Vagina (tissue), 2 donors: ENCODE results near the gene TRABD2B. TPM values are rescaled to one million over a fixed set of nuclear protein-coding genes. Genes with fewer than 3 reads are reported as not detected.

Experiments
- DNase-seq, 2 donors: peaks; one replicate each; pipeline ENCODE4 v3.0.0-alpha.2; 2017; ENCODE audit errors: extremely low spot score in 2 of 2
- H3K27ac ChIP-seq: fragments of 200-600 bp; sonication (generic); one replicate; pipeline ENCODE4 v1.5.1; 2019
- H3K27me3 ChIP-seq: fragments of 200-600 bp; sonication (generic); one replicate; pipeline ENCODE4 v1.5.1; 2019
- H3K36me3 ChIP-seq, 2 donors: fragments of 200-600 bp; sonication (generic); one replicate each; pipeline ENCODE4 v1.5.1; 2017 to 2019
- H3K4me1 ChIP-seq: fragments of 200-600 bp; sonication (generic); one replicate; pipeline ENCODE4 v1.5.1; 2019
- H3K4me3 ChIP-seq, 2 donors: fragments of 200-600 bp; sonication (generic); 1 replicate in 1 of 2; 2 replicates in 1 of 2; pipeline ENCODE4 v1.5.1; 2016 to 2019
- H3K9me3 ChIP-seq: fragments of 200-600 bp; sonication (generic); one replicate; pipeline ENCODE4 v1.5.1; 2019
- CTCF ChIP-seq, 3 experiments: fragments of 450-650 bp in 2 of 3; fragments of 200-600 bp in 1 of 3; sonication (generic) in 1 of 3; IDR thresholded peaks; one replicate each; pipeline ENCODE4 v1.5.1; 2017 to 2019; ENCODE audit warnings: antibody characterized with exemption in 3 of 3, mild to moderate bottlenecking in 2 of 3, moderate library complexity in 2 of 3
- POLR2A ChIP-seq, 2 donors: fragments of 450-650 bp; IDR thresholded peaks; one replicate each; pipeline ENCODE4 v1.6.1; 2017; ENCODE audit warnings: antibody characterized with exemption in 2 of 2, mild to moderate bottlenecking in 2 of 2, moderate library complexity in 2 of 2
- POLR2AphosphoS5 ChIP-seq, 2 donors: sonication (generic); formaldehyde crosslinking; IDR thresholded peaks; one replicate each; pipeline ENCODE4 v1.9.0; 2017; ENCODE audit warnings: antibody characterized with exemption in 2 of 2, mild to moderate bottlenecking in 2 of 2, low read depth in 1 of 2; ENCODE audit not compliant: insufficient read depth in 1 of 2
- intact Hi-C: fragments of 100-400 bp; cut with DNase I; formaldehyde crosslinking; loops from one replicate; pipeline ENCODE4 v1.15.1; 2023
- total RNA-seq: library from RNA; depleted of rRNA; stranded (reverse); fragments of >200 nt; gene quantifications from one replicate; pipeline ENCODE4 v1.2.3, GENCODE V29; 2016

Gene TRABD2B
- total RNA-seq, 1 donor from 2014 or later: 5.6 TPM

- Histone ChIP-seq H3K36me3 (no peaks in the 10 kb centered on the region), H3K4me3 (no peak overlapping the region), H3K27ac (no peak overlapping the region), H3K9me3 (no peaks in the 10 kb centered on the region), H3K4me1 (no peaks in the 10 kb centered on the region), H3K27me3 (no peaks in the 10 kb centered on the region)
- TF ChIP-seq POLR2A (IDR thresholded peaks at IDR 0.05) (no peak), CTCF (IDR thresholded peaks at IDR 0.05) (no peak), POLR2AphosphoS5 (IDR thresholded peaks at IDR 0.05; ENCODE audit: insufficient read depth in 1 of 2, low read depth in 1 of 2) (no peak)
- DNase-seq: no peak
- intact Hi-C loops: no loop called here
Measured at GRCh38 chr1:47885062-47885830, 111.9 kb downstream of the TRABD2B start.

DNA sequence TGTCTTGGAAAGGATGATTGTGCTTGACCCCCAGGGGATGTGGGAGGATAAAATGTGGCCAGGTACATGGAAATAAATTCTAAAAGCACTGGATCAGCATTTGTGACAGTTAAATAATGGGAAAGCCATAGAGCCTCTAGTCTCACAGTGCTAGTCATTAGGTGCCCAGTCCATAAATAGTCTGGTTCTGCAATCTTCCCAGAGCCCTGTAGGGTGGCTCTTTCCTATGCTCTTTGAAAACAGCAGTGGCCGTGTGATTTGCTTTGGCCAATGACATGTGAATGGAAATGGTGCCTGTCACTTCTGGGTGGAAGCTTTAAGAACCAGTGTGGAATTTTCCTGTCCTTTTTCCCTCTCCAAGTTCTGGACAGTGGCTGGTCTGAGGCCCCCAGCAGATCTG is 113.2 kb downstream of the TRABD2B start:
- DNase-seq: no peak
- H3K4me1 ChIP-seq: no peaks in the 10 kb centered on the region
- no peaks in the 10 kb centered on the region for H3K27me3 ChIP-seq
- no peak overlapping the region for H3K4me3 ChIP-seq
- intact Hi-C loops: no loop called here
- H3K27ac ChIP-seq: no peak overlapping the region
- no peaks in the 10 kb centered on the region for H3K9me3 ChIP-seq
- no peak for TF ChIP-seq POLR2AphosphoS5 (IDR thresholded peaks at IDR 0.05; ENCODE audit: insufficient read depth in 1 of 2, low read depth in 1 of 2)
- no peak for TF ChIP-seq POLR2A (IDR thresholded peaks at IDR 0.05)
- TF ChIP-seq CTCF (IDR thresholded peaks at IDR 0.05): no peak
- no peaks in the 10 kb centered on the region for H3K36me3 ChIP-seq

- H3K27me3 ChIP-seq: no peaks in the 10 kb centered on the region
- no peaks in the 10 kb centered on the region for H3K9me3 ChIP-seq
- H3K4me1 ChIP-seq: no peaks in the 10 kb centered on the region
Measured at GRCh38 chr1:47881505-47882442, 115.4 kb downstream of the TRABD2B start.

DNA sequence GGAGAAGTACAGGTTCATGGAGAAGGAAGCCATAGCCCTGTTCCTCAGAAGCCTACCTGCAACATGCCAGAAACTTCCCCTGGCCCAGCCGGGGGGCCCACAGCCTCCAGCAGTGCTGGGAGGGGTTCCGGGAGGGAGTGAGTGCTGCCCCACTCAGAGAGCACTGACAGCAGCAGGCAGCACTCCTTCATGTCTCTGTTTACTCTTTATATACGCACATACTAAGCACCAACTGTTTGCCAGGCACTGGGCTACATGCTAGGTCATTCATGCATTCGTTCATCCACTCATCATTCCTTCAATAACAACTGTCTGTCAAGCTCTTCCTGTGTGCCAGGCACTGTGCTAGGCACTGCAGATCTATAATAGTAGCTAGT is 120.6 kb downstream of the TRABD2B start:
- TF ChIP-seq POLR2A (IDR thresholded peaks at IDR 0.05) (no peak), POLR2AphosphoS5 (IDR thresholded peaks at IDR 0.05; ENCODE audit: insufficient read depth in 1 of 2, low read depth in 1 of 2) (no peak), CTCF (IDR thresholded peaks at IDR 0.05) (no peak)
- Histone ChIP-seq H3K27ac (no peak overlapping the region), H3K4me1 (peaks cover 18% of the 10 kb centered on the region), H3K4me3 (no peak overlapping the region), H3K9me3 (no peaks in the 10 kb centered on the region), H3K27me3 (no peaks in the 10 kb centered on the region), H3K36me3 (no peaks in the 10 kb centered on the region)
- DNase-seq: no peak
- intact Hi-C loops: no loop called here

More at GRCh38 chr1:47881505-47882442, 115.4 kb downstream of the TRABD2B start:
- intact Hi-C loops: no loop called here
- Histone ChIP-seq H3K4me3 (no peak overlapping the region), H3K27ac (no peak overlapping the region), H3K36me3 (no peaks in the 10 kb centered on the region)
- TF ChIP-seq POLR2A (IDR thresholded peaks at IDR 0.05): no peak
- TF ChIP-seq POLR2AphosphoS5 (IDR thresholded peaks at IDR 0.05; ENCODE audit: insufficient read depth in 1 of 2, low read depth in 1 of 2): no peak
- TF ChIP-seq CTCF (IDR thresholded peaks at IDR 0.05): no peak
- DNase-seq: no peak
